Vagina (tissue), 2 donors: Measurements from ENCODE around the gene PLEKHM3.

ENCODE experiments used
- POLR2AphosphoS5 ChIP-seq, 2 donors: sonication (generic); formaldehyde crosslinking; IDR thresholded peaks; one replicate each; pipeline ENCODE4 v1.9.0; 2017; ENCODE audit warnings: antibody characterized with exemption in 2 of 2, mild to moderate bottlenecking in 2 of 2, low read depth in 1 of 2; ENCODE audit not compliant: insufficient read depth in 1 of 2
- TF ChIP-seq, protein P1 (sequence below), 3 experiments: fragments of 450-650 bp in 2 of 3; fragments of 200-600 bp in 1 of 3; sonication (generic) in 1 of 3; IDR thresholded peaks; one replicate each; pipeline ENCODE4 v1.5.1; 2017 to 2019; ENCODE audit warnings: antibody characterized with exemption in 3 of 3, mild to moderate bottlenecking in 2 of 3, moderate library complexity in 2 of 3

DNA sequence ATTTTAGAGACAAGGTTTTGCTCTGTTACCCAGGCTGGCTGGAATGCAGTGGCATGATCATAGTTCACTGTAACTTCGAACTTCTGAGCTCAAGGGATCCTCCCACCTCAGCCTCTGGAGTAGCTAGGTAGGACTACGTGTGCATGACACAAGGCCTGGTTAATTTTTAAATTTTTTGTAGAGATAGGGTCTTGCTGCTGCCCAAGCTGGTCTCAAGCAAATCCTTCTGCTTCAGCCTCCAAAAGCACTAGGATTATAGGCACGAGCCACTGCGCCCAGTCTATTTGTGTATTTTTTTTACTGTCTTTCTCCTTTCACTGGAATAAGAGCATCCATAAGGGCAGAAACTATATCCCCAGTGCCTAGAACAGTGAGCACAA is 89.3 kb downstream of the PLEKHM3 start:
- no peak for TF ChIP-seq POLR2AphosphoS5 (IDR thresholded peaks at IDR 0.05; ENCODE audit: insufficient read depth in 1 of 2, low read depth in 1 of 2)
- TF ChIP-seq, protein P1, sequence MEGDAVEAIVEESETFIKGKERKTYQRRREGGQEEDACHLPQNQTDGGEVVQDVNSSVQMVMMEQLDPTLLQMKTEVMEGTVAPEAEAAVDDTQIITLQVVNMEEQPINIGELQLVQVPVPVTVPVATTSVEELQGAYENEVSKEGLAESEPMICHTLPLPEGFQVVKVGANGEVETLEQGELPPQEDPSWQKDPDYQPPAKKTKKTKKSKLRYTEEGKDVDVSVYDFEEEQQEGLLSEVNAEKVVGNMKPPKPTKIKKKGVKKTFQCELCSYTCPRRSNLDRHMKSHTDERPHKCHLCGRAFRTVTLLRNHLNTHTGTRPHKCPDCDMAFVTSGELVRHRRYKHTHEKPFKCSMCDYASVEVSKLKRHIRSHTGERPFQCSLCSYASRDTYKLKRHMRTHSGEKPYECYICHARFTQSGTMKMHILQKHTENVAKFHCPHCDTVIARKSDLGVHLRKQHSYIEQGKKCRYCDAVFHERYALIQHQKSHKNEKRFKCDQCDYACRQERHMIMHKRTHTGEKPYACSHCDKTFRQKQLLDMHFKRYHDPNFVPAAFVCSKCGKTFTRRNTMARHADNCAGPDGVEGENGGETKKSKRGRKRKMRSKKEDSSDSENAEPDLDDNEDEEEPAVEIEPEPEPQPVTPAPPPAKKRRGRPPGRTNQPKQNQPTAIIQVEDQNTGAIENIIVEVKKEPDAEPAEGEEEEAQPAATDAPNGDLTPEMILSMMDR (IDR thresholded peaks at IDR 0.05) = no peak
